HG03575 (cell line): ENCODE results near the gene KLHL29.
"Not testable (repeated sequence)": the region's sequence is repeated elsewhere in the genome, so short reads cannot be mapped to it uniquely, and the experiment has no call there.

Experiments
- ATAC-seq: cut with Tn5 transposase; IDR thresholded peaks from one replicate; pipeline ENCODE4 v1.9.1; 2021; ENCODE audit not compliant: unreplicated experiment, insufficient number of reproducible peaks, low FRiP score; ENCODE audit errors: extremely low read depth

The KLHL29 gene

DNA sequence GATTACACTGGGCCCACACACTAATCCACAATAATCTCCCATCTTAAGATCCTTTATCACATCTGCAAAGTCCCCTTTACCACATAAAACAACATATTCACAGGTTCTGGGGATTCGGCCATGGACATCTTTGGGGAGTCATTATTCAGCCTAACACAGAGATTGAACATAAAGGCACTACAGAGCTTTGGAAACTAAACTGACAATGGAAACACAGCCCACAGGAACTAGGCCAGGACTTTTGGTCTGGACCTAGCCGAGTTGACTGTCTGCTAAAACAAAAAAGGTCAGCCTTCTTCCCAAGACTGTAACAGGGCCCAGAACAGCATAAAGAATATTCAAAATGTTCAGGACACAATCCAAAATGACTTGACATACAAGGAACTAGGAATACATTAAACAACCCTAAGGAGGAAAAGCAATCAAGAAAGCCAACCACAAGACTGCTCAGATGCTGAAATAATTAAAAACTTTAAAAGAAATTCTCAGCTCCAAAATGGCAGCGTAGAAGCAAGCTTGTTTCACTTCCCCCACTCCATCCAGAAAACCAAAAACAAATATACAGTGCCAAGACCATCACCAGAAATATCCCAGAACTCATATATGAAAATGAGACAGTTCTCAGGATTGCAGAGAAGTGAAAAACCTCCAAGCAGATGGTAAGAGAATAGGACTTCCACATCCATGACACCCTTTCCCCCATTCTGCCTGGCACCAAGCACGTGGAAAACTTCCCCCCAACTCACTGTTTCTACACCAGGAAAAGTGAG, 334.1 kb downstream of the KLHL29 start:
- no peak for ATAC-seq

DNA sequence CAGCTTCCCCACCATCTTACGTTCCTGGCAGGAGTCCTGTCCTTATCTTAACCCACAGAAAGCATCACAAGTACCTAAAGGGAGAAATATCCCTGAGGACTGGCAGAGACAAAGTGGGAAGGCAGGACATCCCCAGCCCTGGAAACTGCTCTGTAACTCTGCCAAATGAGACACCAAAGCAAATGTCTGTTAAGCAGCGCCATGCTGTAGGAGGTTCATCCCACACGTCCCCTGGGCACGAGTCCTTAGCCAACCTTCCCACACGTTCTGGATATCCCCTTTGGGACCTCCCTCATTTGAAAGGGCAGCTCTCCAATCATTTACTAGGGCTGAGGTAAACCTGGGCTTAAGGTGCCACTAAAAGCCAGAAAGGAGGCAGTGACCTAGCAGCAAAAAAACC, 334.7 kb downstream of the KLHL29 start:
- no peak for ATAC-seq

DNA sequence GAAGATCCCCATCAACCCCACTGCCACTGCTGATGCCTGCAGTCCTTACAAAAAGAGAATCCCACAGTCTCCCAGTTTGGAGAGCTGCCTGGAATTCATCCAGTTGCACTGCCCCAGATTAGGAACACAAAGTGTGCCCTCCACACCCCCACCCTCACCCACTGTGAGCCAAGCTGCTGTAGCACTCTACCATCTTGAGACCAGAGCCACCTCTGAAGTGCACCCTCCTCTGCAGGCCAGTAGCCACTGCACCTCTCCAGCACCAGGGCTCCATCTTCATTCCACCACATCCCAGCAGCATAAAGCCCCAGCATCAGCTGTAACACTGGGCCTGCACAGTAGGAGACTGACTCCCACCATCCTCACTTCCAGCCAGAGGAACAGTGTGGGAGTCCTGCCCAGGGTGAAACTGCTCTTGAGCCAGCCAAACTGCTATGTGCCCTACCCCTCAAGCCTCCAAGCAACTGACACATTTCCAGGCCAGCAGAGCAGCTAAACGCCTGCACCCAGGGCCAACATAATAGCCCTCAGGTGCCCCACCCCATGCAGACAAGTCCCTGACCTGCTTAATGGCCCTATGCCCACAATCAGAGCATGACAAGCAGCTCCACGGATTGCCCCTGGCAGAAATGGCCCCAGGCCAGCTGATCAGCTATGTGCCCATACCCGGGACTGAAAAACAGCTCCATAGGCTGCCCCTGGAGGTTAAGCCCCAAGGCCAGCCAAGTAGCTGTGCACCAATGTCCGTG, 335.9 kb downstream of the KLHL29 start:
- no peak for ATAC-seq

DNA sequence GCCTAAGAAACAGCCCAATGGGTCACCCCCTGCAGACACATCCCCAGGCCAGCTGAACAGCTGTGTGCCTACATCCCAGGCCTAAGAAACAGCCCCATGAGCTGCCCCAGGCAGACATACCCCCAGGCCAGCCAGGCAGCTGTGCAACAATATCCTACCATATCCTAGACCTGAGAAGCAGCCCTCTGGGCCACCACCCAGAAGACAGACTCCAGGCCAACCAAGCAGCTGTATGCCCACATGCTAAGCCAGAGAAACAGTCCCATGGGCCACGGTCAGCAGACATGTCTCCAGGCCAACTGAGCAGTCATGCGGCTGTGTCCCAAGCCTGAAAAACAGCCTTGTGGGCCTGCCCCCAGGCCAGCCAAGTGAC, 336.5 kb downstream of the KLHL29 start:
- ATAC-seq: no peak

DNA sequence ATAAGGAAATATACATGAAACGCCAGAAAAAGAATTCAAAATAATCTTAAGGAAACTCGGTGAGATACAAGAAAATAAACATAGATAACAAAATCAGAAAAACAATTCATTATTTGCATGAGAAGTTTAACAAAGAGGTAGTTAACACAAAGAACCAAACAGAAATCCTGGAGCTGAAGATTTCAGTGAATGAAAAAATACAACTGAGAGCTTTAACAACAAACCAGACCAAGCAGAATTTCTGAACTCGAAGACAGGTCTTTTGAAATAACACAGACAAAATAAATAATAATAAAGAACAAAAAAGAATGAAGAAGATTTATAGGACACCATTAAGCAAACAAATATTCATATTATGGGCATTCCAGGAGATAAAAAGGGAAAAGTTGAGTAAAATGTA, 337.3 kb downstream of the KLHL29 start:
- ATAC-seq: no peak

DNA sequence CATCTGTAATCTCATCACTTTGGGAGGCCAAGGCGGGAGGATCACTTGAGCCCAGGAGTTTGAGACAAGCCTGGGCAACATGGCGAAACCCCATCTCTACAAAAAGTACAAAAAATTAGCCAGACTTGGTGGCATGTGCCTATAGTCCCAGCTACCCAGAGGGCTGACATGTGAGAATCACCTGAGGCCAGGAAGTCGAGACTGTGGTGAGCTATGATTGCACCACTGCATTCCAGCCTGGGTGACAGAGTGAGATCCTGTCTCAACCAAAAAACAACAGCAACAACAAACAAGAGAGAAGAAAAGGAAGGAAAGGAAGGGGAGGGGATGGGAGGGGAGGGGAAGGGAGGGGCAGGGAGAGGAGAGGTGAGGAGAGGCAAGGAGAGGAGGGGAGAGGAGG, 338.1 kb downstream of the KLHL29 start:
- not testable (repeated sequence) for ATAC-seq

DNA sequence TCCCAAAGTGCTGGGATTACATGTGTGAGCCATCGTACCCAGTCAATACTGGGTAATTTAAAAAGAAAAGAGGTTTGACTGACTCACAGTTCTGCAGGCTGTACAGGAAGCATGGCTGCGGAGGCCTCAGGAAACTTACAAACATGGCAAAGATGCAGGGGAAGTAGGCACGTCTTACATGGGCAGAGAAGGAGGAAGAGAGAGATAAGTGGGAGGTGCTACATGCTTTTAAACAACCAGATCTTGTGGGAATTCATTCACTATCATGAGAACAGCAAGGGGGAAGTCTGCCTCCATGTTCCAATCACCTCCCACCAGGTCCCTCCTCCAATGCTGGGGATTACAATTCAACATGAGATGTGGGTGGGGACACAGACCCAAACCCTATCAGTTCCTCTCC, 349.4 kb downstream of the KLHL29 start:
- ATAC-seq: no peak

DNA sequence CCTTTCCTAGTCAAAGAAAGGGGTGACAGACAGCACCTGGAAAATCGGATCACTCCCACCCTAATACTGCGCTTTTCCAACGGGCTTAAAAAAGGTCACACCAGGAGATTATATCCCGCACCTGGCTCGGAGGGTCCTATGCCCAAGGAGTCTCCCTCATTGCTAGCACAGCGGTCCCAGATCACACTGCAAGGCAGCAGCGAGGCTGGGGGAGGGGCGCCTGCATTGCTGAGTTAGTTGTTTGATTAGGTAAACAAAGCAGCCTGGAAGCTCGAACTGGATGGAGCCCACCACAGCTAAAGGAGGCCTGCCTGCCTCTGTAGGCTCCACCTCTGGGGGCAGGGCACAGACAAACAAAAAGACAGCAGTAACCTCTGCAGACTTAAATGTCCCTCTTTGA, 351.8 kb downstream of the KLHL29 start:
- ATAC-seq: not testable (repeated sequence)

DNA sequence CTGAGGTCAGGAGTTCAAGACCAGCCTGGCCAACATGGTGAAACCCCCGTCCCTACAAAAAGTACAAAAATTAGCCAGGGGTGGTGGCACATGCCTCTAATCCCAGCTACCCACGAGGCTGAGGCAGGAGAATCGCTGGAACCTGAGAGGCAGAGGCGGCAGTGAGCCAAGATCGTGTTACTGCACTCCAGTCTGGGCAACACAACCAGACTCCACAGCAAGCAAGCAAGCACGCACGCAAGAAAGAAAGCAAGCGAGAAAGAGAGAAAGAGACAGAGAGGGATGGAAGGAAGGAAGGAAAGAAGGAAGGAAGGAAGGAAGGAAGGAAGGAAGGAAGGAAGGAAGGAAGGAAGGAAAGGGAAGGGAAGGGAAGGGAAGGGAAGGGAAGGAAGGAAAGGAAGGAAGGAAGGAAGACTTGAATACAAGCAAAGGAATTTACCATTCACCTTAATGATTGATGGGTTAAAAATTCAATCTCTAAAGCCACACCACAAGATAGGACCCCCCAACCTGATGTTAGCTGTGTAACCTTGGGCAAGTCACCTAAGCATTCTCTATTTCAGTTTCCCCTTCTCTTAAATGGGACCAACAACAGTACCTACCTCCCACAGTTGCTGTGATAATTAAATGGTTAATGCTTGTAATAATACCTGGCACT, 360.2 kb downstream of the KLHL29 start:
- ATAC-seq: no peak

DNA sequence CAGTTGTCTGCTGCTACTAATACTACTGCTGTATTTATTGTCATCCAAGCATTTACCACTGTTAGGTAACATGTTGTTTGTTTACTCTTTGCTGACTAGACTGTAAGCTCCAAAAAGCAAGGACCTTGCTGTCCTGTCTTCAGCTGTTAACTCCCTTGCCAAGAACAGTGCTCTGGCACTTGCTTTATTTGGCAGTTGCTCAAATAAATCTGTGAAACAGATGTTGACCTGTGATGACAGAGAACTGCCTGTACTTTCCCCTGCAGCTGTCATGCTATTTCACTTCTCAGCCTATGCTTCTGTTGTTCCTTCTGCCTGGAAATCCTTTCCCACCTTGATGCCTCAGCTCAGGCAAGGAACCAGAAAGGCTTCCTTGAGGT, 360.7 kb downstream of the KLHL29 start:
- ATAC-seq: no peak

DNA sequence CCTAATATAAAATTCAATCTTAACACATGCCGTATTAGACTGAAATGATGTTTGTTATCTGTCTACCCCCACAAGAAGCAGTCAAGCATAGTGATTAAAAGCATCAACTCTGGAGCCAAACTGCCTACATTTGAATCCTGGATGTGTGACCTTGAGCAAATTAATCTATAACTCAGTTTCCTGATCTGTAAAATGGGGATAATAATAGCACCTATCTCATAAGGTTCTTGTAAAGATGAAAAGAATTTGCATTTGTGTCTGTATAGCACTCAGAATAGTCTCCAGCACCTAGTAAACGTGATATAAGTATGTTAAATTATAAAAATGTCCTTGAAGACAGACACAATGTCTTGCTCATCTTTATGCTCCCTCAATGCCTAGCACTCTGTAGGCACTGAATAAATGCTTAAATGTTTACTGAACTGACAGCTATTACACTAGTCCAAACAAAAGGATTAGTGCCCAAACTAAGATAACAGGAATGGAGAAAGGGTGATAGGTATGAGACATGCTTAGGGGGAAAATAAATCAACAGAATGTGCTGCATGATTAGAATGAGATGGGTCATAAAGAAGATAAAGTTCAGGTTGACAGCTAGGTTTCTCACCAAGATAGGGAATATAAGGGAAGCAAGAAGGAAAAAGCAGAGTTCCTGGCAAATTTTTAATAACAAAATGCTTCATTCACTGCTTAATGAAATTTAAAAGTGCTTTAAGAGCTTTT, 361.3 kb downstream of the KLHL29 start:
- ATAC-seq: no peak

DNA sequence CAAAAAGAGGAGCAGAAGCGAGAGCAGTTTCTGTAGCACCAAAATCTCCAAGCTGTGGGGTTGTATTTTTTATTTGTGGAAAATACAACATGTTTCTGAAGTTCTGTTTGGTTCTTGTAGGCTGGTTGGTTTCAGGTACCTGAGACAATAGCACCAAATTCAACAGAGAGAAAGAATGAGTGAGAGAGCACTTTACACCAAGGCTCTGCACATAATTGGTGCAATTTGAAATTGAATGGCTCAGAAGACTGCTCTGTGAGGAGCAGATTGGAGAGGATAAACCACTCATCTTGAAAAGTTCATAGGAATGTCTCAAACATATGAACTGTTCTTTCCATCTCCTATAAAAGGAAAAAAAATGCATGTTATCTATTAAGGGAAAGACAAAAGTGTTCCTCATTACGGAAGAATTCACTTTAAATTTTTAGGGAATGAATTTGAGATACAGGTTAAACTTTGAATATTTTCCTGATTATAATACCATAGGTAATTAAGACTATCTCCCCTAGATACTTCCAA, 366.8 kb downstream of the KLHL29 start:
- ATAC-seq: no peak

DNA sequence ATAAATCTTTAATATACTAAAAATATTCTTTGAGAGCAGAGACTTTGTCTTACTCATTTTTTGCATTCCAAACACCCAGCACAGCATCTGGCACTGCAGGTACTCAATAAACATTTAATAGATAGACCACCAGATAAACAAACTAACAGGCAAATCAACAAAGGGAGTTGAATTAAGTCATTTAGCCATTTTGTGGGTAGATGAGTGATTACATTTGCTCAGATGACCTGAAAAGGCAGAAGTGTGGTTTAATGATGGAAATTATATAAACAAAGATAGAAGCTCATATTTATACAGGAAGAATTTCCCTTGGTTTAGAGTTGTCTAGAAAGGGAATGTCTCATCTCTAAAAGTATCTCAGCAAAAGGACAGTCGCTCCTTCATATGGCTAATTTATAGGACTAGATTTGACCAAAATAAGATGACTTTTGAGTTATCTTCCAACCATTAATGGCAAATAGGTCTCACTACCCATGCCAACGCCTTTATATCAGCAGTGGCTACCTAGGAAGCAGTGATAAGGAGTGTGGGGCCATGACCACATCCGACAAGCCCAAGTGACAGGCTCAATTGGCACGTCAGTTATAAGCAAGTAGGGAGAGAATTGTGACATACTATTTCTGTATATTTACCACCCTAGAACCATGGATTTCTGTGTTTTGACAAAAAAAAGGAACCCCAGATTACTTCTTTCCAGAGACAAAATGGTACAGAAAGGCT, 368.5 kb downstream of the KLHL29 start:
- ATAC-seq: no peak

DNA sequence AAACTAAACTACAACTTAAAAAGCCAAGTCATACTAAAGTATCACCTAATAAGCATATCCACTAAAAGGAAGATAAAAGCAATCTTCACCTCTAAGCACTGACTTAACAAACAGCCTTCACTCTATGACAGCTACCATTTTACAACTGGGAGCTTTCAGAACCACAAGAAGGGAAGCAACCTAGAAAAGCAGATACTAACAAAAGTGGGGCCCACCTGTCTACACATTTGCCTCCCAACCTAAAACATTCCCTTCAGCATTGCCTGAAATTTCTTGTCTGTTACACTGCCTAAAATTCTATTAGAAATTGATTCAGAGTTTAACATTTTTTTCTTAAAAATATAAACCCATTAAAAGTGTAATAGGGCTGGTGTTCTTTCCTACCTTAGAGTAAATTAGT, 370.0 kb downstream of the KLHL29 start:
- ATAC-seq: no peak

DNA sequence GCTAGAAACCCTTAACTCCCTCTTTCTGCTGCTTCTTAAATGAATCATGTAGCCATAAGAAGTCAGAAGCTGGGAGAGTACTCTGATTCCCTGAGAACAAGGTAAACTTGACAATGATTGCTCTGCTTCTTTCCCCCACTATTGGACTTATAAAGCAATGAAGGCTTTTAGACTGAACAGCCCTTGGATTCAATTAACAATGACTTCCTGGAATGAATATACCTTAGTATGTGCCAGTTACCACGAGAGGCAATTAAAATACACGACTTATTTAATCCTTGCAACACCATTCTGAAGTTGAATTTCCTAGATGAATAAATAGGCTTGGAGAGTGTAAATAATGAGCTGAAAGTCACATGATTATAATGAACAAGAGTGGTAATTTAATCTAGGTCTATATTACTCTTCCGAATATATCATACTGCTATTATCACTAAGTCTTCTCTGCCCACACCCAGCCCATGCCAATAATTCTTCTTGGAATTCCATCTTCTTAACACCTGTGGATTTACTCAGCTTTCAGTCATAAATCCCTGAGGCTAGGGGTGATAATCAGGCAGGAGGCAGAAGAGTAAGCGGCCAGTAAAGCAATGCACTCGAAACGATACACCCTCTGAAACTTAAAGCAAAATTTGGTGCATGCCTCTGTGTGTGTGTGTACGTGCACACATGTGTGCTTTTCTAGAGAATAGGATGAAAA, 371.8 kb downstream of the KLHL29 start:
- no peak for ATAC-seq

DNA sequence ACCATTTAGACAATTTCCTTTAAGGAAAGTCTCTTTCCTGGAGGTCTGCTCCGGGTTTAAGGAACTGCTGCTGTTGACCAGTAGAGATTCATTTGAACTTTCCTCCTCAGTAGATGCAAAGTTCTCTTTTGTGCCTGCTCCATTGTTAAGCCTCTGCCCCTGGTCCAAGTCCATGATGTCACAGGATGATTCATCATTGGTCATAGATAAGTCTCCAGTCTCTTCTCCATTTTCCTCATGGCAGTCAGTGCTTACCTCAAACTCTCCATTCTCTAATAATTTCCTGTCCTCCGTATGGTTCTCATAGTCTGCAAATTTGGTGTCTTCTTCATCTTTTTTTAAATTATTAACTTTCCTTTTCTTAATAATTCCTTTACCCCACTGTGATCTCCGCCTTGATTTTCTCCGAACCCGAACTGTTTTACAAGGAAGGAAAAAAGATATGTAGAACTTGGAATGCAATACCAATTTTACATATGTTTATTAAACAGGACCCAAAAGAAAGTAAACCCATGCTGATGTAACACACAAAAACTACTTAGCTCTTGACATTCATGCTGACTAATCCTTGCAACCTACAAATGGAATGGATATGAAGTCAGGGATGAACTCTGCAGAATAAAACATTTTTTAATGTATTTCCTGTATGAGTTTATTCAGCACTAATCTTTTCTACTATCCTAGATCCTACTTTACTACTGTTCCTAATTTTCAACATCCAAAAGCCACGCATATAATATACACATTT, 372.9 kb downstream of the KLHL29 start:
- no peak for ATAC-seq
